ENCODE data around the gene GRM8.
"Not testable (repeated sequence)": the region's sequence is repeated elsewhere in the genome, so short reads cannot be mapped to it uniquely, and the experiment has no call there.

GRM8 gene

DNA sequence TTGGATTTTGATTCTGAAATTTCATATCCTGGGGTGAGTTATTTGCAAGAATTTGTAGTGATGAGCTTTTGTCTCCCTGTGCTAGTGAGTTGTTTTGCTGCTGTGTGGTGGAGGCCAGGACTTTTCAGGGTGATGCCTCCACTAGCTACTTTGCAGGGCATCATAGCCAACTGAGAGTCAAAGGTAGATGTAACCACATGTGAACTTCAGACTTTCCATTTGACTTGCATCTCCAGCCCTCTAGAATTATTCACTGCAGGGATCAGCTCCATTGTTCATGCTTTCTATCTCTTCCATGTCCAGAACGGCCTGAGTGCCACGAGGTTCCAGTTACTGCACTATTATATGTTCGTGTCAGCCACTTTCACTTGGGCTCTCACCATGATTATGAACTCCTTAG lies 534.3 kb downstream of the GRM8 start:
- DNase-seq (ENCODE audit: low read depth) = no peak

- no peak for DNase-seq (ENCODE audit: low read depth)
These were observed 536.4 kb downstream of the GRM8 start for GRCh38 chr7:126716321-126716720.

DNA sequence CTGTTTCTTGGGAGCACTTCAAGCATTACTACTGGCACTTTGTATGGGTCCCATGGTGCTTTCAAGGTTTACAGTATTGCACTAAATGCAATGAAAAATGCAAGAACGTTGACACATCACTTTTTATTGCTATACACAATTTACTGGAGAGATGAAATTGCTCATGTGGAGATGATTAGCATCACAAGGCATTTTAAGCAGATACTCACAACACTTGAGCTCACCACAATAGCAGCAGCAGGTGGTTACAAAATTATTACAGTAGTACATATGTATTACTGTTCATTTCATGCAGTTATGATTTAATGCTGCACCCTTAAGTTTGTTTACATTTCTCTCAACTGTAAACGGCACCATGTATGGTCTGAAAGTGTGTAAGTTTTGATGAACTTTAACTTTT lies 537.7 kb downstream of the GRM8 start:
- no peak for DNase-seq (ENCODE audit: low read depth)

GRCh38 chr7:126702242-126703016 lies 550.3 kb downstream of the GRM8 start:
- DNase-seq (ENCODE audit: low read depth) = no peak

DNA sequence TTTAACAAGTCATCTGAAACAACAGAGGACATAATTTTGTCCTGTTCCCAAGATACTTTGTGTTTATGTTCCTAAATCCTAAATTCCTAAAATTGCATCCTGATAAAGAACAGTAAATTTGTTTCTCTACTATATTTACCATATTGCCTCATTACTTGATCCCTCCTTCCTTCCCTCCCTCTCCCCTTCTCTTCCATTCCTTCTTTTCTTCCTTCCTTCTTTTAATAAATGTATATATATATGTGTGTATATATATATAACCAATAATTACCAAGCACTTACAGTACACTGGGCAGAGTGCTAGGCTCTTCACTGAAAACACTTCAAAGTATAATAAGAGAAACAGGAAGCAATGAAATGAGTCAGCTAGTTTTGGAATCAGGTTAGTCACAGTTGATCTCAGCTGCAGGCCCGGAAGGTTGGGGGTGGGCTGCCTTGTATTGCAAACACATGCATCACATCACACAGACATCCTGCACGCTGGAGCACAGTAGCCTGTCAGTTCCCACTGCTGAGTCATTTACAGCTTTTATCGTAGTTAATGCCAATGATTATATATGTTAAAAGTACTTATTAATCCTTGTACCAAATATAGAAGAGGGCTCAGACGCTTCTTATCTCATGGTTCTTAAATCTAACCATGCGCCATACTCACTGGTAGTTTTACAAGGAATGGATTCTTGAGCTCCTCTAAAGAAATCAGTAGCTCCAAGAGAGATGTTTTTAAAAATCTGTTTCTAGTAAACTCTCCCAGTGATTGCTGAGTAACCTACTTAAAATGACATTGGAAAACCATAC lies 551.7 kb downstream of the GRM8 start:
- DNase-seq (ENCODE audit: low read depth) = peak; percentile 3

GRCh38 chr7:126699707-126700106 lies 553.0 kb downstream of the GRM8 start:
- DNase-seq (ENCODE audit: low read depth) = no peak

GRCh38 chr7:126698909-126699308 lies 553.8 kb downstream of the GRM8 start:
- no peak for DNase-seq (ENCODE audit: low read depth)

DNA sequence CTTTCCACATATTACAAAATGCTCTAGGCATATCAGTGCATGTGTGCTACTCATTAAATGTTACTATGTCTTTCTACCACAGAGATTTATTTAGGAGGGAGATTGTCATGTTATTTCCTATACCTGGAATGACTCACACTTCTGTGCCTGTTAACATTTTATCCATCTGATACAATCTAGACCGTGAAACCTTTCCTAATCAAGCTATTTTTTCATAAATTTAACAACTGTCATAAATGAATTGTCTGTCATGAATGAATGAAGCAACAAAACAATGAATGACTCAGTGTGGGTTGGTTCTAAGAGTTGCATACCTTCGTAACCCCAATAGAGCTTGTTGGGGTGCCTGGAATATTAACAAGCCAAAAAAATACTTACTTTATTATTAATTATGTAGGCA lies 554.3 kb downstream of the GRM8 start:
- no peak for DNase-seq (ENCODE audit: low read depth)

GRCh38 chr7:126696256-126697038 lies 556.3 kb downstream of the GRM8 start:
- DNase-seq (ENCODE audit: low read depth) = no peak

DNA sequence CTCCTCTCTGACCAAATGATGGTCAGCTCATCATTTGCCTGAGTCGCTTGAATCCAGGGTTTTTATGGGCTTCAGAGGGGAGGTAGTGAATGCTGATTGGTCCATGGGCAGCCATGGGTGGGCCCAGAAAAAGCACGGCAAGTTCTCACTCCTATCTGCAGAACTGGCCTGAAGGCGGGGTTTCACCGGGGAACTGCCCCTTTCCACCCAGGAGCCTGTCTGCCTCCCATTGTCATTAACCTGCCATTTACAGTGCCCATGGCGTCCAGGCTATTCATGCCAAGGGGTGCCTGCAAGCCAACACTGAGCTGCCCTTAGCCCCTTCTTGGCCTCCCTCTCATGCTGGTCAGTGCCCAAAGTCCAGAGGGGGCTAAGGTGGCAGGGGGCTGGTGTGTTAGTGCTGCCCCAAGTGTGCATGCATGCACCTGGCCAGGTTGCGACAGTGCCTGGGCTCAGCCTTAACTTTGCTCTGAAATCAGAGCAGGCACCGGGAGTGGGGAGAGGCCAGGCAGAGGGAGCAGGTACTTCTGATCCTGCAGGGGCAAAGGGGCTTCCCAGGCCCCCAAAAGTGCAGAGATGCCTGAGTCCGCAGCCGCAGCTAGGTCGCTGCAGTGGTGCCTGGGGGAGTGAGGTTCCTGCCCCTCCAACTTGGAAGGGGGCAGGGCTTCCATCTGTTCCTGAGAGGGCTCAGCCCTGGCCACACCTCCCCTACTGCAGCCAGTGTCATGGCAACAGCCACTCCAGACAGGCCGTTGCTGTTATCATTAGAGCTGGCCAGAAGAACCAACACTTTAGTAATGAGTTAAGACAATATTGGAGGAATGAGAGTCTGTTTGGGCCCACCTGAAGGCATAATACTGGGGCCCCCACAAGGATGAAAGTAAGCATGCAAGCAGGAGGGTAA lies 561.6 kb downstream of the GRM8 start:
- DNase-seq (ENCODE audit: low read depth) = no peak

DNA sequence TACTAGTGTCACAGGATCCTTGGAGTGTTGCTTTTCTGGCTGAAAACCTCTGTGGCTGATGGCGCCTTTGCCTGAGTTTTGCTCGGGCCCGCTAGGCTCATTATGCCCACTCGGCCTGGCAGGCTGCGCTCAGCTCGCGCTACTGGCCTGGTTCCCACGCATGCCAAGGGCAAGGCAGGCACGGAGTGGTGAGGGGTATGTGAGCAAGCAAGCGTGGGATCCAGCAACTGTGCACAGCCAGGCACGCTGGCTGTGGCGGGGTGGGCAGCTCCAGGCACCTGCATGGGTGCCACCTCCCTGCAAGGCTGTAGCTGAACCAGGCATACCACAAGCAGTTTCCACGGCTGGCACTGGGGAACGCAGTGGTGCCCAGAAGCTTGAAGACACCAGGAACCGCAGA lies 562.6 kb downstream of the GRM8 start:
- DNase-seq (ENCODE audit: low read depth) = no peak

DNA sequence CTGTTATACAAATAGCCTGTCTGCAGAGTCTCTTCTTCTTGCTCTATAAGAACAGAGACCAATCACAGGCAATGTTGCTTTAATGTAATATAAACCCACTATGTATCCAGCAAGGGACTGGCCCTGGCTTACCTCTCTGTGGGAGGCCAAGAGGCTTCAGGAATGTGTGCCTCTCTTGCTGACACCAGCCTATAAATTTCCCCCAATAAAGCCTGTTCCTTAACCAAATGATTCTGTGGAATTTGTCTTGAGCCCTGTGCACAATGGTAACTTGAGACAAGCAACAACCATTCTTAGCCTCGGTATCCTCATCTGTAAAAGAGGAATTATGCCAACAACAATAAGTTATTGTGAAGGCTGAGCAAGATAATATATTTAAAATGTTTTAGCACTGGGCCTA lies 563.7 kb downstream of the GRM8 start:
- DNase-seq (ENCODE audit: low read depth) = no peak

- no peak for DNase-seq (ENCODE audit: low read depth)
These were observed 566.3 kb downstream of the GRM8 start for GRCh38 chr7:126686474-126686873.

DNA sequence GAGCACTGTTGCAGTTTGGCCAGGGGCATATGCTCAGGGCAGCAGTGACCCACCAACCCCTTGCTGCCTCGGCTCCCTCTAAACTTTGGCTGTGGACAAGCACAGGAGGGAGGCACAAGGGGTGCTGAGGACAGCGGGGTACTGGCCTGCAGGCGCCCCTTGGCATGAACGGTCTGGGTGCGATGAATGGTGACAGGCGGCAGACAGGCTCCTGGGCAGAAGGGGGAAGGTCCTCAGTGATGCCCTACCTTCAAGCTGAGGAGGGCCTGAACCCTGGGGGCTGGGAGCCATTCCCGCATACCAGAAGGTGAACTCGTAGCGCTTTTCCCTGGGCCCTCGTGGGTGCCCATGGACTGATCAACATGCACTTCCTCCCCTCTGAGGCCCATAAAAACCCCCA lies 567.1 kb downstream of the GRM8 start:
- no peak for DNase-seq (ENCODE audit: low read depth)

DNA sequence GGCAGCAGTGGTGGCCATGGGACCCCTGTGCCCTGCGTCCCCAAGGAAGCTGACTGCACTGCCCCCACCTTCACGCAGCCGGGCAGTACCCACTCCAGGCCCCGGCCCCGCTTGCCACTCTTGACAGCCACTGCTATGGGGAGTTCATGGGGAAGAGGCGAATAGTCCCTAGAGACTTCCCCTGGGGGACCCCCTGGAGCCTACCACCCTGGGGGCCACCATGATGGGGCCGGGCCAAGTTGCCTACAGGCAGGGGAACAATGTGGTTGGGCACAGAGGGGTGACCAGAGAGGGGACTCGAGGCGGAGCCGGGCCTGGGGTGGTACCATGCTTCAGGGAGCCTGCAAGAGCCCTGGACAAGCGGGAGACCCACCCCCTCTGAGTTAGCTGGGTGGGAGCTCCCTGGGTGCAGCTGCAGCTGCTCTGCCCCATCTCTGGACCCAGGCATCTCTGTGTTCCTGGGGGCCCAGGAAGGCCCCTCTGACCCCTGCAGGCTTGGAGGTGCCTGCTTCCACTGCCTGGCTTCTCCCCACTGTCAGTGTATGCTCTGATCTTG lies 567.6 kb downstream of the GRM8 start:
- no peak for DNase-seq (ENCODE audit: low read depth)

DNA sequence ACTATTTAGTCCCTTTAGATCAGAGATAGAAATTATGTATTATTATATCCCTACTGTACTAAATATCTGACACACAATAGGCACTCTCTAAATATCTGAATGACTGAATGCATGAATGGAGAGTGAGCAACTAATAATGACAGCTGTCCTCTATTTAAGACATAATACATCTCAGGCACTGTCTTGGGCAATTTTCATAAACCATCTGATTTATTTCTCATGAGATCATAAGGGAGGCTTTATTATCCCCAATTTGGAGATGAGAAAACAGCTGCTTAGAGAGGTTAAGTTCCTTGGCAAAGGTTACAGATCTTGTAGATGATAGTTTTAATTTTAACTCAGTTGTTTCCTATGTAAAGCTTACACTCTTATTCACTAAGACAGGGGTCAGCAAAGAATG lies 570.6 kb downstream of the GRM8 start:
- DNase-seq (ENCODE audit: low read depth) = no peak

DNA sequence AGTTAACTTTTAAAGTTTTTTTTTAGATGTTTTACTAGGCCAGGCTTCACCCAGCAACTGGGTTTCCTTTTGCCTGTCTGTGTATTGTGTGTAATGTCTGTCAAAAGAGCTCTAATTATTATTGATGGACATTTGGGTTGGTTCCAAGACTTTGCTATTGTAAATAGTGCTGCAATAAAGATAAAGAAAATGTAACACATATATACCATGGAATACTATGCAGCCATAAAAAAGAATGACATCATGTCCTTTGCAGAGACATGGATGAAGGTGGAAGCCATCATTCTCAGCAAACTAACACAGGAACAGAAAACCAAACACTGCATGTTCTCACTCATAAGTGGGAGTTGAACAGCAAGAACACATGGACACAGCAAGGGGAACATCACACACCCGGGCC lies 584.0 kb downstream of the GRM8 start:
- not testable (repeated sequence) for DNase-seq (ENCODE audit: low read depth)

GRCh38 chr7:126668367-126668752 lies 584.4 kb downstream of the GRM8 start:
- DNase-seq (ENCODE audit: low read depth) = no peak

GRCh38 chr7:126667742-126668366 lies 584.9 kb downstream of the GRM8 start:
- DNase-seq (ENCODE audit: low read depth) = no peak

DNA sequence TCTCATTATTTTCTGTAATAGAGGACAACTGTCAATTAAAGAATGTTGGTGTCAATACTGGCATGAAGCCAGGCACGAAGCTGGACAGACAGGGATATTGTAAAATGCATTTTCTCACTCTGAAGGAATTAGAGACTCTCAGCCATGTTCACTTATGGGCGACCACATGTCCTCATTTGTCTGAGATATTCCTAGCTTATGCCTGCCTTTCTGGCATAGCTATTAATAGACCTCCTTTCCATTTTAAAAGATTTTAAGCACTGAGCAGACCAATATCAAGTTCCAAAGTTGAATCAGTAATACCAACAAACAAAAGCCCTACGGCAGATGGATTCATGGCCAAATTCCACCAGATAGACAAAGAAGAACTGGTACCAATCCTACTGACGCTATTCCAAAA lies 589.9 kb downstream of the GRM8 start:
- DNase-seq (ENCODE audit: low read depth) = no peak

- no peak for DNase-seq (ENCODE audit: low read depth)
These were observed 593.6 kb downstream of the GRM8 start for GRCh38 chr7:126659124-126659523.
